Lung (tissue), 12 donors: ENCODE measurements around the gene STT3B. TPM values are rescaled to one million over a fixed set of nuclear protein-coding genes. Genes with fewer than 3 reads are reported as not detected.

ENCODE experiments used
- ATAC-seq: fragments of 200-7000 bp; cut with Tn5 transposase; one replicate; pipeline ENCODE4 v1.9.1; 2020; ENCODE audit warnings: moderate number of reproducible peaks; ENCODE audit not compliant: insufficient read depth, low FRiP score
- DNase-seq, 3 donors: peaks; one replicate each; pipeline ENCODE4 v3.0.0-alpha.2; 2013 to 2017
- H3K27ac ChIP-seq, 2 donors: one replicate each; pipeline ENCODE4 v1.5.1; 2013; ENCODE audit warnings: mild to moderate bottlenecking in 2 of 2, moderate library complexity in 2 of 2, control low read depth in 1 of 2, inconsistent platforms in 1 of 2, low read depth in 1 of 2, low read length in 1 of 2
- H3K27me3 ChIP-seq, 3 donors: one replicate each; pipeline ENCODE4 v1.5.1; 2013; ENCODE audit warnings: low read length in 2 of 3; ENCODE audit not compliant: control insufficient read depth in 3 of 3, insufficient read depth in 3 of 3
- H3K36me3 ChIP-seq, 4 donors: one replicate each; pipeline ENCODE4 v1.5.1; 2013; ENCODE audit warnings: low read length in 4 of 4, mild to moderate bottlenecking in 1 of 4, moderate library complexity in 1 of 4; ENCODE audit not compliant: control insufficient read depth in 4 of 4, insufficient read depth in 4 of 4
- H3K4me1 ChIP-seq, 5 donors: one replicate each; pipeline ENCODE4 v1.5.1; 2013; ENCODE audit warnings: low read length in 5 of 5, mild to moderate bottlenecking in 2 of 5, moderate library complexity in 1 of 5; ENCODE audit not compliant: control insufficient read depth in 5 of 5, insufficient read depth in 5 of 5
- H3K4me3 ChIP-seq: one replicate; pipeline ENCODE4 v1.5.1; 2013; ENCODE audit warnings: mild to moderate bottlenecking, control low read depth, moderate library complexity
- H3K9ac ChIP-seq, 2 donors: one replicate each; pipeline ENCODE4 v1.5.1; 2013; ENCODE audit warnings: low read length in 2 of 2, control low read depth in 1 of 2; ENCODE audit not compliant: insufficient read depth in 1 of 2
- H3K9me3 ChIP-seq, 4 donors: one replicate each; pipeline ENCODE4 v1.5.1; 2013; ENCODE audit warnings: low read length in 3 of 4, mild to moderate bottlenecking in 1 of 4, moderate library complexity in 1 of 4; ENCODE audit not compliant: control insufficient read depth in 4 of 4, insufficient read depth in 3 of 4
- CTCF ChIP-seq: IDR thresholded peaks from 2 replicates; pipeline ENCODE4 v1.5.1; 2012; ENCODE audit warnings: mild to moderate bottlenecking; ENCODE audit errors: control extremely low read depth, extremely low read depth
- WGBS, 2 donors: extraction: QIAGEN DNeasy Blood & Tissue Kit; methylation state at CpG; one replicate each; pipeline ENCODE4 v1.1.7; 2013; 5-methylcytosine and 5-hydroxymethylcytosine counted together
- polyA plus RNA-seq, 2 donors: library from polyadenylated mRNA; stranded (reverse); fragments of 200-250 nt; gene quantifications; one replicate each; pipeline ENCODE4 v1.2.1, GENCODE V29; 2013
- total RNA-seq, 2 donors: library from RNA; depleted of rRNA in 1 of 2; stranded (reverse); fragments of >200 nt in 1 of 2; gene quantifications; one replicate each; pipeline ENCODE4 v1.2.1, GENCODE V29; 2014 to 2021
- donor health status: control.
- donor health status: control.
- donor health status: Bipolar disorder and iron deficiency.
- donor health status: healthy.
- donor health status: DM: yes; HTN: yes; CAD: no.

STT3B gene
- total and polyA plus RNA-seq, 4 donors, result 39.3 to 217 (median 85.5) TPM

- Histone ChIP-seq H3K36me3 (peaks cover 0 to 2% (median 0%) of the 10 kb centered on the region in 4 donors), H3K9ac (no peak overlapping the region), H3K27ac (no peak overlapping the region), H3K4me3 (no peak overlapping the region), H3K27me3 (no peaks in the 10 kb centered on the region), H3K9me3 (no peaks in the 10 kb centered on the region), H3K4me1 (peaks cover 0 to 15% (median 0%) of the 10 kb centered on the region in 5 donors)
- DNase-seq (no peak), ATAC-seq (no peak)
- 30 to 61% methylated on average over 2 of the region's 2 CpGs for WGBS, 2 donors
- TF ChIP-seq CTCF, result no peak
Measured at GRCh38 chr3:31575448-31575847, 42.7 kb downstream of the STT3B start.

- DNase-seq, result no peak
- peaks cover 0 to 10% (median 0%) of the 10 kb centered on the region in 5 donors for H3K4me1 ChIP-seq
- ATAC-seq, result no peak
- no peak overlapping the region for H3K9ac ChIP-seq
- no peaks in the 10 kb centered on the region for H3K9me3 ChIP-seq
- no peak for TF ChIP-seq CTCF
- H3K27me3 ChIP-seq, result no peaks in the 10 kb centered on the region
- no peak overlapping the region for H3K27ac ChIP-seq
- peaks cover 0 to 2% (median 0%) of the 10 kb centered on the region in 4 donors for H3K36me3 ChIP-seq
- 86 to 92% methylated on average over 1 of the region's 1 CpG for WGBS, 2 donors
- no peak overlapping the region for H3K4me3 ChIP-seq
Measured at GRCh38 chr3:31576521-31576920, 43.8 kb downstream of the STT3B start.

- TF ChIP-seq CTCF, result no peak
- Histone ChIP-seq H3K9ac (no peak overlapping the region), H3K27ac (no peak overlapping the region), H3K27me3 (no peaks in the 10 kb centered on the region), H3K9me3 (no peaks in the 10 kb centered on the region), H3K36me3 (peaks cover 0 to 2% (median 0%) of the 10 kb centered on the region in 4 donors), H3K4me3 (no peak overlapping the region), H3K4me1 (peaks cover 0 to 9% (median 0%) of the 10 kb centered on the region in 5 donors)
- ATAC-seq (no peak), DNase-seq (no peak)
Measured at GRCh38 chr3:31577232-31577631, 44.5 kb downstream of the STT3B start.

- TF ChIP-seq CTCF, result no peak
- no peaks in the 10 kb centered on the region for H3K27me3 ChIP-seq
- peaks cover 0 to 13% (median 2%) of the 10 kb centered on the region in 4 donors for H3K36me3 ChIP-seq
- ATAC-seq, result no peak
- 94 to 98% methylated on average over 7 of the region's 7 CpGs for WGBS, 2 donors
- H3K9me3 ChIP-seq, result no peaks in the 10 kb centered on the region
- DNase-seq, result no peak
- no peak overlapping the region for H3K9ac ChIP-seq
- H3K4me1 ChIP-seq, result peaks cover 0 to 3% (median 0%) of the 10 kb centered on the region in 5 donors
- peak overlapping the region in 1 of 2 donors; percentile 93 for H3K27ac ChIP-seq
- no peak overlapping the region for H3K4me3 ChIP-seq
Measured at GRCh38 chr3:31579828-31580227, 47.1 kb downstream of the STT3B start.
